Measurements from ENCODE around the gene LRP1.
A peak's percentile ranks its signal among the peaks of the same experiment; 100 is the strongest.

The LRP1 gene

DNA sequence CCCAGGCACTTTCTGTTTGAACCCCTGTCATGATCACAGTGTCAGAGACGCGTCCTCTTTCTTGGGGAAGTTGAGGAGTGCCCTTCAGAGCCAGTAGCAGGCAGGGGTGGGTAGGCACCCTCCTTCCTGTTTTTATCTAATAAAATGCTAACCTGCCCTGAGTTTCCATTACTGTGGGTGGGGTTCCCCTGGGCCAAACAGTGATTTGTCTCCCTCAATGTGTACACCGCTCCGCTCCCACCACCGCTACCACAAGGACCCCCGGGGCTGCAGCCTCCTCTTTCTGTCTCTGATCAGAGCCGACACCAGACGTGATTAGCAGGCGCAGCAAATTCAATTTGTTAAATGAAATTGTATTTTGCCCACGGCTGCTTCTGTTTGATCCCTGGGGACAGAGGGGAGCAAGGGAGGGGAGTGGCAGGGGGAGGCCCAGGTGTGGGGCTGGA, 106.3 kb downstream of the LRP1 start:
- Mint-ChIP-seq H3K4me1 (ENCODE audit: low read depth) (peaks cover 47% of the 10 kb centered on the region), H3K27ac (no peak overlapping the region), H3K36me3 (ENCODE audit: low read depth) (peaks cover 51% of the 10 kb centered on the region), H3K9me3 (no peaks in the 10 kb centered on the region), H3K4me3 (no peak overlapping the region), H3K27me3 (ENCODE audit: low read depth) (peaks cover 19% of the 10 kb centered on the region)
- DNase-seq (ENCODE audit: low spot score) = no peak

DNA sequence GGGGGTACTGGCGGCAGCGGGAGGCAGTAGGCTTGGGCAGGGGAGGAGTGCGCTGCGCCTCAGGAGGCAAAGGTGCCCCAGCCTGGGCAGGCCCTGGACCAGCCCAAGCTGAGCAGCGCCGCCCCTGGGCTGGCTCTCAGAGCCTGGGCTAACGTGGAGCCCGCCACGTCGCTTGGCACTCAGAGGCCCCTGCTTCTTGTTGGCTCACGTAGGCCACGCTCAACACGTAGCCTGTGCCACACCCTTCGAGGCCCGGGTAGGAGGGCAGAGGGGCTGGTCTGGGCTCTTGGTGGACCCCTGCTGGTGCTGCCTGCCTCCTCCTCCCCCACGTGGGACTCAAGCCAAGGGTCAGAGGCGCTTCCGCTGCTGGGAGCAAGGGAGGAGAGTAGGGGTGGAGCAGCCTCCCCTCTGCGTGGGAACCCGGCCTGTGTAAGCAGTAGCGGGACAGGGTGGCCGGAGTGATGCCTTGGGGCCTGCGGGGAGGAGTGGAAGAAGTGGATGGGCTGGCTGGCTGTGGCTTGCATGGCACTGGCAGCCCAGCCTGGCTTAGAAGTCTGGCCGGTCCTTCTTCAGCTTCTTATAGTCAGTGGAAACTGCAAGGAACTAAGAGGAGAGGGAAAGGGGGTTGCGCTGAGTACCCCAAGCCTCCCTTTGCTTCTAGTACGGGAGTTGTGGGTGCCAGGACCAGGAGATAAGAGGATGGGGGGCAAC, 106.9 kb downstream of the LRP1 start:
- peaks cover 48% of the 10 kb centered on the region for H3K4me1 Mint-ChIP-seq (ENCODE audit: low read depth)
- no peak for DNase-seq (ENCODE audit: low spot score)
- peaks cover 19% of the 10 kb centered on the region for H3K27me3 Mint-ChIP-seq (ENCODE audit: low read depth)

DNA sequence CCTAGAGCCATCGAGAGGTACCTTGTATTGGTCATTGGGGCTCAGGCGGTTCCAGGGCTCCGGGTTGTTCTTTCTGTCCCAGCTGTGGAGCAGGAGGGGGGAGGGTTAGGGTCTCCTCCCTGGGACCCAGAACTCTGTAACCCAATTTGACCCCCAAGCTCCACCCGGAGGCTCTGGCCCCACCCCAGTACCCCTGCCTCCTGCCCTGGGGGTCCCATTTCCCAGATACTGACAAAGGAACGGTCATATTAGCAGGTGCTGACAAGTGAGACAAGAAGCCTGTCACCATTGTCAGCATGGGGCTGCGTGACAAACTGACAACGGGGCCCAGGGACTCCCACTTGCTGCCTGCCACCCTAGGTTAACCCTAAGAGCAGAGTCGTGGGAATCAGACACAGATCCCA, 107.4 kb downstream of the LRP1 start:
- no peak overlapping the region for H3K27ac Mint-ChIP-seq
- no peaks in the 10 kb centered on the region for H3K9me3 Mint-ChIP-seq
- H3K27me3 Mint-ChIP-seq (ENCODE audit: low read depth) = peaks cover 24% of the 10 kb centered on the region
- peaks cover 41% of the 10 kb centered on the region for H3K36me3 Mint-ChIP-seq (ENCODE audit: low read depth)
- H3K4me3 Mint-ChIP-seq = no peak overlapping the region
- DNase-seq (ENCODE audit: low spot score) = no peak
- peaks cover 48% of the 10 kb centered on the region for H3K4me1 Mint-ChIP-seq (ENCODE audit: low read depth)

More for the DNA sequence above, 106.9 kb downstream of the LRP1 start:
- Mint-ChIP-seq H3K27ac (no peak overlapping the region), H3K9me3 (no peaks in the 10 kb centered on the region), H3K36me3 (ENCODE audit: low read depth) (peaks cover 46% of the 10 kb centered on the region), H3K4me3 (no peak overlapping the region)

GRCh38 chr12:57236201-57236924, 108.1 kb downstream of the LRP1 start:
- H3K9me3 Mint-ChIP-seq = no peaks in the 10 kb centered on the region
- H3K27ac Mint-ChIP-seq = no peak overlapping the region
- no peak for DNase-seq (ENCODE audit: low spot score)
- peaks cover 30% of the 10 kb centered on the region for H3K27me3 Mint-ChIP-seq (ENCODE audit: low read depth)
- peaks cover 49% of the 10 kb centered on the region for H3K4me1 Mint-ChIP-seq (ENCODE audit: low read depth)
- peaks cover 34% of the 10 kb centered on the region for H3K36me3 Mint-ChIP-seq (ENCODE audit: low read depth)
- no peak overlapping the region for H3K4me3 Mint-ChIP-seq

GRCh38 chr12:57236925-57237595, 108.8 kb downstream of the LRP1 start:
- peak overlapping the region; percentile 74 for H3K4me3 Mint-ChIP-seq
- H3K36me3 Mint-ChIP-seq (ENCODE audit: low read depth) = peaks cover 27% of the 10 kb centered on the region
- no peaks in the 10 kb centered on the region for H3K9me3 Mint-ChIP-seq
- H3K27me3 Mint-ChIP-seq (ENCODE audit: low read depth) = peaks cover 36% of the 10 kb centered on the region
- no peak for DNase-seq (ENCODE audit: low spot score)
- no peak overlapping the region for H3K27ac Mint-ChIP-seq
- peaks cover 49% of the 10 kb centered on the region for H3K4me1 Mint-ChIP-seq (ENCODE audit: low read depth)

GRCh38 chr12:57237596-57237931, 109.3 kb downstream of the LRP1 start:
- H3K4me3 Mint-ChIP-seq = peak overlapping the region; percentile 74
- peaks cover 50% of the 10 kb centered on the region for H3K4me1 Mint-ChIP-seq (ENCODE audit: low read depth)
- H3K27ac Mint-ChIP-seq = no peak overlapping the region
- DNase-seq (ENCODE audit: low spot score) = no peak
- H3K9me3 Mint-ChIP-seq = no peaks in the 10 kb centered on the region
- peaks cover 40% of the 10 kb centered on the region for H3K27me3 Mint-ChIP-seq (ENCODE audit: low read depth)
- H3K36me3 Mint-ChIP-seq (ENCODE audit: low read depth) = peaks cover 24% of the 10 kb centered on the region

DNA sequence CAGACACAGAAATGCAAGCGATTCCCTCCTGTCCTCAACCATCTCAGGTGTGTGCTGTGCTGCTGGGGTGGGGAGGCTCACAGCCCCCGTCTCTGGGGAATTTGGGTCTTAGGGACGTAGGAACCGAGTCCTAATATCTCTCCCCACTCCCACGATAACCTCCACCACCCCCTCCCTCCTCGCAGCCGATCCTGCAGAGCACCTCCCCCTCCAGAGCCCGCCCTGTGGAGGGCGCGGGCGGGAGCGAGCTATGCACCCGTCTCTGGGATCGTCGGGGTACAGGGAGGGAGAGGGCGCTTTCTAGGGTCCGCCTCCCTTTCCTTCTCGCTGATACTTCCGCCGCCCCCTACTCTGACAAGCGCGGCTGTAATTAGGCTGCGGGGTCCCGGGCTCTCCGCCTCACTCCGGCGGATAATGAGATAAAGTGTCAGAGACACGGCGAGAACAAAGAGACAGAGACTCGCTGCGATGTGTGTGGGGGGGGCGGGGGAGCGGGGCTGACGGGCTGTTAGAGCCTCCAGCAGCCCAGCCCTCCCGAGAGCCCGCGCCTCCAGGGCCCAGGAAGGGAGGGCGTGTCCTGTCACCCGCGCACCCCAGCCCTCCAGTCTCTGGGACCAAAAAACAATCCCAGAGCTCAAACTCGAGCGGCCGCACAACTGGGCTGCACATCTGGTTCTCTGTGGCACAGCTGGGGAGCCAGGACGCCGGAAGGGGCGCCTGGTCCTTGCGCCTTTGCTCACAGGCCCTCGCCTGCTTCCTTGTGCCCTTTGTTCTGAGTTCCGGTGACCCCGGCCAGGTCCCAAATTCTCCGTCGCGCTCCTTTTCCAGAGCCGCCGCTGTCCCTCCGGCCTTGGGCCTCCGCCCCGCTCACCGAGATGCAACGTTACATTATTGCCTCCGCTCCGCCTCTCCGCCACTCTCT, 109.9 kb downstream of the LRP1 start:
- Mint-ChIP-seq H3K27ac (no peak overlapping the region), H3K36me3 (ENCODE audit: low read depth) (peaks cover 18% of the 10 kb centered on the region), H3K4me3 (peak overlapping the region; percentile 91), H3K4me1 (ENCODE audit: low read depth) (peaks cover 50% of the 10 kb centered on the region), H3K27me3 (ENCODE audit: low read depth) (peaks cover 42% of the 10 kb centered on the region), H3K9me3 (no peaks in the 10 kb centered on the region)
- no peak for DNase-seq (ENCODE audit: low spot score)

GRCh38 chr12:57238854-57239554, 110.7 kb downstream of the LRP1 start:
- Mint-ChIP-seq H3K27me3 (ENCODE audit: low read depth) (peaks cover 45% of the 10 kb centered on the region), H3K36me3 (ENCODE audit: low read depth) (peaks cover 10% of the 10 kb centered on the region), H3K4me1 (ENCODE audit: low read depth) (peaks cover 53% of the 10 kb centered on the region), H3K9me3 (no peaks in the 10 kb centered on the region), H3K4me3 (peak overlapping the region; percentile 91), H3K27ac (peak overlapping the region; percentile 4)
- peak; percentile 87 for DNase-seq (ENCODE audit: low spot score)

DNA sequence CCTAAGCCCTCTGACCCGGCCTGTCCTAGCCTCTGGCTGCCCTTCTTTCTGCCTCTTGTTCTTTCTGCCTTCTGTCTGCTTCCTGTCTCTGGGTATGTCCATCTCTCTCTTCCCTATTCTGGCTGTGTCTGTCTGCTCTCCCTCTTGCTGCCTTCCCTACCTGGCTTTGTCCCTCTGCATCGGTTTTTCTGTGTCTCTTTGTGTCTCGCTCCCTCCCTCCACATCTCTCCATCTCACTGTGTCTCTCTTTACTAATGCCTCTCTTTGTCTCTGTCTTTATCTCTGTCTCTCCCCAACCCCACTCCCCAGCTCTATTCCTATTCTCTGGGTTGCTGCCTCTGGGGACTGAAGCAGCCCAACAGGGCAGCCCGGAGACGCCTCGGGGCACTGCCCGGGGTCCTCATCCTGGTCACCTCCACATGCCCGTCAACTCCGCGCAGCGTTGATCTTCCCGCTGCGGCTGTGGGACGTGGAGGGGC, 111.3 kb downstream of the LRP1 start:
- Mint-ChIP-seq H3K9me3 (no peaks in the 10 kb centered on the region), H3K4me3 (peak overlapping the region; percentile 91), H3K27me3 (ENCODE audit: low read depth) (peaks cover 45% of the 10 kb centered on the region)

GRCh38 chr12:57240066-57240921, 112.0 kb downstream of the LRP1 start:
- peaks cover 45% of the 10 kb centered on the region for H3K27me3 Mint-ChIP-seq (ENCODE audit: low read depth)
- H3K9me3 Mint-ChIP-seq = no peaks in the 10 kb centered on the region
- DNase-seq (ENCODE audit: low spot score) = peak; percentile 79
- H3K36me3 Mint-ChIP-seq (ENCODE audit: low read depth) = peaks cover 2% of the 10 kb centered on the region
- peak overlapping the region; percentile 91 for H3K4me3 Mint-ChIP-seq
- peaks cover 54% of the 10 kb centered on the region for H3K4me1 Mint-ChIP-seq (ENCODE audit: low read depth)
- H3K27ac Mint-ChIP-seq = peak overlapping the region; percentile 85

More for the DNA sequence above, 111.3 kb downstream of the LRP1 start:
- no peak for DNase-seq (ENCODE audit: low spot score)
- peaks cover 4% of the 10 kb centered on the region for H3K36me3 Mint-ChIP-seq (ENCODE audit: low read depth)
- H3K4me1 Mint-ChIP-seq (ENCODE audit: low read depth) = peaks cover 55% of the 10 kb centered on the region
- peak overlapping the region; percentile 85 for H3K27ac Mint-ChIP-seq

GRCh38 chr12:57240926-57241401, 112.7 kb downstream of the LRP1 start:
- no peak overlapping the region for H3K27ac Mint-ChIP-seq
- no peaks in the 10 kb centered on the region for H3K36me3 Mint-ChIP-seq (ENCODE audit: low read depth)
- DNase-seq (ENCODE audit: low spot score) = no peak
- peaks cover 54% of the 10 kb centered on the region for H3K4me1 Mint-ChIP-seq (ENCODE audit: low read depth)
- H3K4me3 Mint-ChIP-seq = peak overlapping the region; percentile 91
- H3K27me3 Mint-ChIP-seq (ENCODE audit: low read depth) = peaks cover 45% of the 10 kb centered on the region
- no peaks in the 10 kb centered on the region for H3K9me3 Mint-ChIP-seq
